Activated T-cell treated with anti-CD3 and anti-CD28 coated beads, Interleukin-2, amount 50 U/mL, for 24 hours (primary cell): ENCODE results near the gene TIMM50.
A peak's percentile ranks its signal among the peaks of the same experiment; 100 is the strongest.
"Not testable (repeated sequence)": the region's sequence is repeated elsewhere in the genome, so short reads cannot be mapped to it uniquely, and the experiment has no call there.

Experiments used
- DNase-seq: peaks from one replicate; pipeline ENCODE4 v3.0.0-alpha.2; 2020
- H3K27ac Mint-ChIP-seq: 2 replicates; pipeline ENCODE4 v1.8.0; 2020; ENCODE audit warnings: mild to moderate bottlenecking, mixed read lengths
- H3K27me3 Mint-ChIP-seq: 2 replicates; pipeline ENCODE4 v1.8.0; 2020; ENCODE audit warnings: mixed read lengths
- H3K36me3 Mint-ChIP-seq: 2 replicates; pipeline ENCODE4 v1.8.0; 2020; ENCODE audit warnings: low read depth, mixed read lengths
- H3K4me1 Mint-ChIP-seq: 2 replicates; pipeline ENCODE4 v1.8.0; 2020; ENCODE audit warnings: low read depth, mixed read lengths
- H3K4me3 Mint-ChIP-seq: 2 replicates; pipeline ENCODE4 v1.8.0; 2020; ENCODE audit warnings: mild to moderate bottlenecking, moderate library complexity, mixed read lengths
- H3K9me3 Mint-ChIP-seq: 2 replicates; pipeline ENCODE4 v1.8.0; 2020; ENCODE audit warnings: mixed read lengths

Gene TIMM50

GRCh38 chr19:39449116-39449797, 31.4 kb upstream of the TIMM50 start:
- peaks cover 93% of the 10 kb centered on the region for H3K36me3 Mint-ChIP-seq
- DNase-seq = no peak
- H3K4me3 Mint-ChIP-seq = peak overlapping the region; percentile 100
- peaks cover 65% of the 10 kb centered on the region for H3K4me1 Mint-ChIP-seq
- no peaks in the 10 kb centered on the region for H3K27me3 Mint-ChIP-seq
- H3K9me3 Mint-ChIP-seq = no peaks in the 10 kb centered on the region
- peak overlapping the region; percentile 99 for H3K27ac Mint-ChIP-seq

DNA sequence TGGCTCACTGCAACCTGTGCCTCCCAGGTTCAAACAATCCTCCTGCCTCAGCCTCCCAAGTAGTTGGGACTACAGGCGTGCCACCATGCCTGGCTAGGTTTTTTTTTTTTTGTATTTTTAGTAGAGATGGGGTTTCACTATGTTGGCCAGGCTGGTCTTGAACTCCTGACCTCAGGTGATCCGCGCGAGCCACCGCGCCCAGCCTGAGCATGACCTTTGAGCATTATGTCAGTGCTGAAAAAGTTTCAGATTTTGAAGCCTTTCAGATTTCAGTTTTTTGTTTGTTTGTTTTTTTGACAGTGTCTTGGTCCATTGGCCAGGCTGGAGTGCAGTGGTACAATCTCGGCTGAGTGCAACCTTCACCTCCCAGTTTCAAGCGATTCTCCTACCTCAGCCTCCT, 29.4 kb upstream of the TIMM50 start:
- Mint-ChIP-seq H3K36me3 (peaks cover 88% of the 10 kb centered on the region), H3K4me1 (peaks cover 68% of the 10 kb centered on the region), H3K27ac (peak overlapping the region; percentile 88)
- not testable (repeated sequence) for DNase-seq, H3K27me3 Mint-ChIP-seq, H3K9me3 Mint-ChIP-seq, H3K4me3 Mint-ChIP-seq

- Mint-ChIP-seq H3K4me1 (no peaks in the 10 kb centered on the region), H3K36me3 (peaks cover 86% of the 10 kb centered on the region), H3K9me3 (no peaks in the 10 kb centered on the region), H3K27me3 (no peaks in the 10 kb centered on the region), H3K27ac (peak overlapping the region; percentile 45), H3K4me3 (no peak overlapping the region)
- DNase-seq = no peak
Observed at GRCh38 chr19:39463403-39463802, 17.2 kb upstream of the TIMM50 start.

DNA sequence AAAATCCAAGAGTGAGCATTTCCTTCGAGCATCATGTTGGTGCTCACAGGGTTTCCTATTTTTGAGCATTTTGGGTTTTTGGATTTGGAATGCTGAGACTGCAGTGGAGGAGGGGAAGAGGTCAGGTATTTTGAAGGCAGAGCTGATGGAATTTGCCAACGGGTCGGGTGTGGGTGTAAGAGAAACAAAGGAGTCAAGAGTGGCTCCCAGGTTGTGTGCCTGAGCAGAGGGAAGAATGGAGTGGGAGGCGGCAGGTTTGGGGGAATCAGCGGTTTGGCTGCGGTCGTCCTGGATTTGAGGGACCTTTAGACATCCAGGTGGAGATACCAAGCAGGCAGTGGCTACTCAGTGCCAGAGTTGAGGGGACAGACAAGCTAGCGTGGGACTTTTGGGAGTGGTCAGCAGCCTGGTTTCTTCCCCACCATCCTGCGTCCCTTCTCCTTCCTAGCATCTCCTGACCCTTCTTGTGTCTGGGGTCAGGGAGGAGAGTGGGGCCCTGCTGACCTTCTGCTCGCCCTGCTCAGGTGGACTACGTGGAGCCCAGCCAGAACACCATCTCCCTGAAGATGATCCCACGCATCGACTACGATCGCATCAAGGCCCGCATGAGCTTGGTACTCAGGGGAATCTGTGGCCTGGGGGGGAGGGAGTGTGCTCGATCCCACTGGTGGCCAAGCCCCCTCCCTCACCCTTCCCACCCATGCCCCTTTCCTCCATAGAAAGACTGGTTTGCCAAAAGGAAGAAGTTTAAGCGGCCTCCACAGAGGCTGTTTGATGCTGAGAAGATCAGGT, 14.5 kb upstream of the TIMM50 start:
- Mint-ChIP-seq H3K27me3 (no peaks in the 10 kb centered on the region), H3K4me3 (no peak overlapping the region), H3K36me3 (peaks cover 86% of the 10 kb centered on the region), H3K4me1 (peaks cover 18% of the 10 kb centered on the region), H3K9me3 (no peaks in the 10 kb centered on the region), H3K27ac (no peak overlapping the region)
- DNase-seq = no peak

GRCh38 chr19:39467941-39468340, 12.7 kb upstream of the TIMM50 start:
- peak overlapping the region; percentile 97 for H3K27ac Mint-ChIP-seq
- peaks cover 91% of the 10 kb centered on the region for H3K36me3 Mint-ChIP-seq
- H3K9me3 Mint-ChIP-seq = no peaks in the 10 kb centered on the region
- peaks cover 33% of the 10 kb centered on the region for H3K4me1 Mint-ChIP-seq
- no peak overlapping the region for H3K4me3 Mint-ChIP-seq
- no peak for DNase-seq
- H3K27me3 Mint-ChIP-seq = no peaks in the 10 kb centered on the region

- H3K27me3 Mint-ChIP-seq = no peaks in the 10 kb centered on the region
- no peaks in the 10 kb centered on the region for H3K9me3 Mint-ChIP-seq
- no peak overlapping the region for H3K4me3 Mint-ChIP-seq
- H3K27ac Mint-ChIP-seq = peak overlapping the region; percentile 97
- peaks cover 33% of the 10 kb centered on the region for H3K4me1 Mint-ChIP-seq
- peaks cover 91% of the 10 kb centered on the region for H3K36me3 Mint-ChIP-seq
- DNase-seq = no peak
Observed at GRCh38 chr19:39469036-39469435, 11.6 kb upstream of the TIMM50 start.

- Mint-ChIP-seq H3K9me3 (no peaks in the 10 kb centered on the region), H3K4me3 (no peak overlapping the region), H3K27ac (peak overlapping the region; percentile 97), H3K36me3 (peaks cover 94% of the 10 kb centered on the region), H3K4me1 (peaks cover 33% of the 10 kb centered on the region), H3K27me3 (no peaks in the 10 kb centered on the region)
- DNase-seq = no peak
Observed at GRCh38 chr19:39469567-39469966, 11.1 kb upstream of the TIMM50 start.

- Mint-ChIP-seq H3K9me3 (no peaks in the 10 kb centered on the region), H3K36me3 (peaks cover 94% of the 10 kb centered on the region), H3K4me3 (no peak overlapping the region), H3K27me3 (no peaks in the 10 kb centered on the region), H3K27ac (peak overlapping the region; percentile 97), H3K4me1 (peaks cover 33% of the 10 kb centered on the region)
- DNase-seq = no peak
Observed at GRCh38 chr19:39470724-39471339, 9.8 kb upstream of the TIMM50 start.

GRCh38 chr19:39471756-39472536, 8.7 kb upstream of the TIMM50 start:
- H3K4me3 Mint-ChIP-seq = no peak overlapping the region
- peak overlapping the region; percentile 97 for H3K27ac Mint-ChIP-seq
- peaks cover 95% of the 10 kb centered on the region for H3K36me3 Mint-ChIP-seq
- no peak for DNase-seq
- H3K27me3 Mint-ChIP-seq = no peaks in the 10 kb centered on the region
- H3K4me1 Mint-ChIP-seq = peaks cover 33% of the 10 kb centered on the region
- H3K9me3 Mint-ChIP-seq = no peaks in the 10 kb centered on the region

DNA sequence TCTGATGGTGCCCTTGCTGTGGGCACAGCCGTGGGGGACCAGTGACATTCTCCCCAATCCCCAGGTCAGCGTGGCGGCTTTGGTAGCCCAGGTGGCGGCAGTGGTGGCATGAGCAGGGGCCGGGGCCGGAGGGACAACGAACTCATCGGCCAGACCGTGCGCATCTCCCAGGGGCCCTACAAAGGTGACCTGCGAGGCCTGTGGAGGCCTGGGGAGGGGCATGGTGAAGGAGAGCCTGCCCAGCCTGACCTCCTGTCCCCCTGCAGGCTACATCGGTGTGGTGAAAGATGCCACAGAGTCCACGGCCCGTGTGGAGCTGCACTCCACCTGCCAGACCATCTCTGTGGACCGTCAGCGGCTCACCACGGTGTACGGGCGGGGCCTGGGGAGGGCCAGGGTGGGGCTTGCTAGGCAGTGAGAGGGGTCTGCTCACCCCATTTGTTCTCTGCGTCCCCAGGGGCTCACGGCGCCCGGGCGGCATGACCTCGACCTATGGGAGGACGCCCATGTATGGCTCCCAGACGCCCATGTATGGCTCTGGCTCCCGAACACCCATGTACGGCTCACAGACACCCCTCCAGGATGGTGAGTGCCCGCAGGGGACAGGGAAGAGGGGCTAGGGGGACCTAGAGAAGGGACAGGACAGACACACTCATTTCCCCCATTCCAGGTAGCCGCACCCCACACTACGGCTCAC, 7.7 kb upstream of the TIMM50 start:
- Mint-ChIP-seq H3K36me3 (peaks cover 96% of the 10 kb centered on the region), H3K27ac (peak overlapping the region; percentile 97)

GRCh38 chr19:39473443-39473960, 7.1 kb upstream of the TIMM50 start:
- no peaks in the 10 kb centered on the region for H3K9me3 Mint-ChIP-seq
- H3K36me3 Mint-ChIP-seq = peaks cover 90% of the 10 kb centered on the region
- no peak for DNase-seq
- no peak overlapping the region for H3K4me3 Mint-ChIP-seq
- H3K27ac Mint-ChIP-seq = peak overlapping the region; percentile 47
- peaks cover 33% of the 10 kb centered on the region for H3K4me1 Mint-ChIP-seq
- H3K27me3 Mint-ChIP-seq = no peaks in the 10 kb centered on the region

More for the DNA sequence above, 7.7 kb upstream of the TIMM50 start:
- Mint-ChIP-seq H3K9me3 (no peaks in the 10 kb centered on the region), H3K27me3 (no peaks in the 10 kb centered on the region), H3K4me1 (peaks cover 33% of the 10 kb centered on the region), H3K4me3 (no peak overlapping the region)
- no peak for DNase-seq

DNA sequence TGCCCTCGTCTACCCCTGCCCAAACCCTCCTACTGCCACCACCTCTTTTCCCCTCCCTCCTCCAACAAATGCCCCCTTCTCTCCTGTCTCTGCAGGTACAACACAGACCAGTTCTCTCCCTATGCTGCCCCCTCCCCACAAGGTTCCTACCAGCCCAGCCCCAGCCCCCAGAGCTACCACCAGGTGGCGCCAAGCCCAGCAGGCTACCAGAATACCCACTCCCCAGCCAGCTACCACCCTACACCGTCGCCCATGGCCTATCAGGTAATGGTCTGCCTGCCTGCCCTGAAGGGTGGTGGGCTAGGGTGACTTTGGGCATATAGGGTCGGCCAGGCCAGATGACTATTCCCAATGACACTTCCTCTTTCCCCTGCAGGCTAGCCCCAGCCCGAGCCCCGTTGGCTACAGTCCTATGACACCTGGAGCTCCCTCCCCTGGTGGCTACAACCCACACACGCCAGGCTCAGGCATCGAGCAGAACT, 6.5 kb upstream of the TIMM50 start:
- H3K4me3 Mint-ChIP-seq = no peak overlapping the region
- H3K36me3 Mint-ChIP-seq = peaks cover 83% of the 10 kb centered on the region

GRCh38 chr19:39475748-39476147, 4.9 kb upstream of the TIMM50 start:
- Mint-ChIP-seq H3K27ac (peak overlapping the region; percentile 37), H3K4me1 (peaks cover 31% of the 10 kb centered on the region), H3K36me3 (peaks cover 68% of the 10 kb centered on the region), H3K4me3 (no peak overlapping the region), H3K9me3 (no peaks in the 10 kb centered on the region), H3K27me3 (no peaks in the 10 kb centered on the region)
- DNase-seq = no peak

More for the DNA sequence above, 6.5 kb upstream of the TIMM50 start:
- Mint-ChIP-seq H3K27me3 (no peaks in the 10 kb centered on the region), H3K9me3 (no peaks in the 10 kb centered on the region), H3K27ac (peak overlapping the region; percentile 22), H3K4me1 (peaks cover 33% of the 10 kb centered on the region)
- DNase-seq = peak; percentile 81
